Fibroblast of skin of left biceps (primary cell): Measurements from ENCODE around the gene XRCC2.

Experiments used
- DNase-seq, 2 experiments: peaks; one replicate each; pipeline ENCODE4 v3.0.0-alpha.2; 2013; ENCODE audit warnings: low read depth in 2 of 2

The XRCC2 gene

DNA sequence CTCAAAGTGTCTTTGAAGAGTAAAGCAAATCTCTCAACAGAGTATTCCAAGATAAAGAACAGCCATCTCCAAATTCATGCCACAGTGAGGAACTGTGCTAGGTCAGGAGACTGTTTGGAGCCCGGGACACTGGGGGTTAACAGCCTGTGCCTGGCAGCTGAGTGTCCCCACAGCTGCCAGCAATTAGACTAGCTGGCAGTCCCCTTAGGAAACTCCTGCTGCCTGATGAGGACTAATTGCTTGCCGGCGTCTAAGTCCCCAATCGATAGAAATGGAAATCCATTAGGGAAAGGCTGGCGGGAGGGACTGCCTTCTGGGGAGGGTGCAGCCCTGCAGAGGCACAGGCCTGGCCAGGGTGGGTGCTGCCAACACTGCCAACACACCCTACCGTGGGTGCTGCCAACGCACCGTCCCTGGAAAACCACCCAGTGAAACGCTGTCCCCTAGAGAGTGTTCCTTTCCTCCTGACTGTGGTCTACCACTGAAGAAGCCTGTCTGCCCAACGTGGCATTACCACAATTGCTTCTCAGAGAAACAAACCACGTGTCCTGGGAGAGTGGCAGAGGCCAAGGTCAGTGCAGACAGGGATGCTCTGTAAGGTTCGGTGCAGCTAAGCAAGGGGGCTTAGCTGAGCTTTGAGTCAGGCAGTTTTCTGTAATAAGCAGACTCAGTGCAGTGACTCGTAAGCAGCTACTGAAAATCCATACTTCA lies 60.8 kb downstream of the XRCC2 start:
- no peak for DNase-seq

DNA sequence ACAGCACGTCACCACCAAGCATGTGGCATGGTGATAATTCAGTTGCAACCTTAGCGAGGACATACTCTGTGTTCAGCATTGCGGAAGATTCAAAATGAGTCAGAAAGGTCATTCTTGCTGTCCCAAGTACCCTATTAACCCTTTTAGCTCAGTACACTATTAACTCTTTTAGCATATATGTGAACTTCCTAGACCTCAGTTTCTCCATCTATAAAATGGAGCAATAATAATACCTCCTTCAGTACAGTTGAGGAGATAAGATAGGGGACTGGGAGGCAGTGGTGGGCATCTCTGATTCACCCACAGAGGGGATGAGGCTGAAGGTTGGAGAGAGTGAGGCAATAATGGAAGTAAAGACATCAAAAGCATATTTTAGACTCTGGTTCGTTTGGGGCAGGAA lies 67.3 kb downstream of the XRCC2 start:
- DNase-seq: no peak

DNA sequence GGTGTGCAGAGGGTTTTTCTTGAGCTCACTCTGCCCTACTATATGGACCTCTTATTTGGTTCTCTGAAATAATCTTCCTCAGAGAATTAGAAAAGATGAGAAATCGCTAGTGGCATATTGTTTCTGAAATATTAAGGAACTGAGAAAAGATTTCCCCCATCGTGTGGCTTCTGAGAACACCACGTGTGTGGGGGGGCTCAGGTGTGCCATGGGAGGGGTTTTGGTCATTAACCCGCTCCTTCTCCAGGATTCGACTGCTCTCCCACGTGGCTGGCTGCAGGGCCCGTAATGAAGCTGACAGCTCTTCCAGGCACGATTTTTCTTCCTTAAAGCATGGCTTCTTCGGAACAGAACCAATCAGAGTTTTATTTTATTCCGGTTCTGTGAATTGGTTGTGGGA lies 67.7 kb downstream of the XRCC2 start:
- DNase-seq: no peak

DNA sequence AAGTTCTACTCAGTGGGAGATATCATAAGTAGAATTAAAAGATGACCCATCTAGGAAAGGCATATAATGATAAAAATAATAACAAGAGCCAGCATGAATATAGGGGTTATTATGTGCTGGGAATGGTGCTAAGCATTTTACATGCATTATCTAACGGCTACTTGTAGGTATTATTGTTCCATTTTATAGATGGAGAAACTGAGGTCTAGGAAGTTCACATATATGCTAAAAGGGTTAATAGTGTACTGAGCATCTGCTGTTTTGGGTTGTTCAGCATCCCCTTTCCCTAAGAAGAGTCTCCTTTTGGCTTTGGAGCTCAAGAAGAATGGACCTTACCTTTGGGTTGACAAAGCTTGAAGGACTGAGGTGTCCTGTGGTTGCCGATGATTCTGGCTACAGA lies 68.9 kb downstream of the XRCC2 start:
- DNase-seq: no peak

DNA sequence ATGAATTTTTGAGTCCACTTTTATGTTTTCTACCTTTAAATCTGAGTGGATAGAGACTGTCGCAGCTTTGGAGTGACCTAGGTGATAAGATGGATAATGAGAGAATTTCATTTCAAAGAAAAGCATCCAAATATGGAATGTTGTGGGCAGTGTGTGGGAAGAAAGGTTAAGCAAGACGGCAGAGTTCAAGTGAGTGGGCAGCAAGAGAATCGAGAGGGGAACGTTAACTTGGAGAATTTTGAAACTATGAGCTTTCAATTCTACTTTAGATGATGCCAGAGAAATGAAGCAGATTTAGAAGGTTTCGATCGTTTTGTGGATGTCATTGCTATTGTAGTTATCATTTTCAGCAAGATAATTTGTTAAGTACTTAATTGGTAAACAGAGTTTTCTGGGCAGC lies 73.0 kb downstream of the XRCC2 start:
- no peak for DNase-seq

DNA sequence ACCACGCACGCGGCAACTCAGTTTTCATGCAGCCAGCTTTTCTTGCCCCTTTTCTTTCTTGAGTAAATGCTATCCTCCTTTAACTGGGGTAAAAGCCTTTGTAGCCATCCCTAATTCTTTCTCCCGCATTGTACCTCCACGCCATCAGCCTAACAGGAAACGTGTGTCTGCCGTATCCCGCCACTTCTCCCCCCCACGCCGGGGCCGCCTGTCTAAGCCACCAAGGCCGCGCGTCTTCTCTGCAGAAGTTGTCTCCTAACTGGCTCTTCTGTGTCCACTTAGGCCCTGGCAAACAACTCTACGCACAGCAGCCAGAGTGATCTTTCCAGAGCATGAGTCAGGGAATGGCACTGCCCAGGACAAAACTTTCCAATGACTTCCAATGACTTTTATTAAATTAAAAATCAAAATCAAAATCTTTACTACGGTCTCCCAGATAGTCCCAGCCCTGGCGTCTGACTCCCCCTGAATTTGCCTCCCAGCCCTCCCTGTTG lies 74.6 kb downstream of the XRCC2 start:
- no peak for DNase-seq

DNA sequence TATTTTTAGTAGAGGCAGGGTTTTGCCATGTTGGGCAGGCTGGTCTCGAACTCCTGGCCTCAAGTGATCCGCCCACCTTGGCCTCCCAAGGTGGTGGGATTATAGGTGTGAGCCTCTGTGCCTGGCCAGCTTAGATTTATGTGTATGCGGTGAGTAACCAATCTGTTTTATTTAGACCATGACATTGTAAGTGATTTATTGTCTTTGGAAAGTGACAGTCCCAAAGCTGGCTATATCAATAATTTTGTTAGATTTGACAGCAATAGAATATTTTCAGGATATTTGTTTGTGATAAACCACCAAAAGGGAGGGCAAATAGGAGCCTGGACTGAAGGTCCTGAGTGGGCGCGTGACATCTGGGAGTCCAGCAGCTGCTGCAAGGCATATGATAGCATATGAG lies 75.7 kb downstream of the XRCC2 start:
- no peak for DNase-seq

DNA sequence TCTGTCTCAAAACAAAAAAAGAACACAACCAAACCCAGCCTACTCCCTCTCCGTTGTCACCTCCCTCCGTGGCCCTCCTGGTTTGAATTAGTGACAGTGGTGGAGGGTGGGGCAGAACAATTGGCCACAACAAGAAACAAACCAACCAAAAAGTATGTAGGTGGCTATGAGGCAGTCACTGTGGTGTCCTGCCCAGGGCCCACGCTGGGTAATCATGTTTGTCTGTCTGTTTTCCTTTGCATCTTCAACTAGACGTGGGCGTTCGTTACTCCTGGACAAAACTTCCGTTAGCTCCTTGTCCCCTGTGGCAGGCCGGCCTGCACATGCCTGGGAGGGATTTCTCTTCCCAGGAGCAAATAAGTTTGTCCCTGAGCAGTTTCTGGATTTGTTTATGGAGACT lies 78.4 kb downstream of the XRCC2 start:
- no peak for DNase-seq

DNA sequence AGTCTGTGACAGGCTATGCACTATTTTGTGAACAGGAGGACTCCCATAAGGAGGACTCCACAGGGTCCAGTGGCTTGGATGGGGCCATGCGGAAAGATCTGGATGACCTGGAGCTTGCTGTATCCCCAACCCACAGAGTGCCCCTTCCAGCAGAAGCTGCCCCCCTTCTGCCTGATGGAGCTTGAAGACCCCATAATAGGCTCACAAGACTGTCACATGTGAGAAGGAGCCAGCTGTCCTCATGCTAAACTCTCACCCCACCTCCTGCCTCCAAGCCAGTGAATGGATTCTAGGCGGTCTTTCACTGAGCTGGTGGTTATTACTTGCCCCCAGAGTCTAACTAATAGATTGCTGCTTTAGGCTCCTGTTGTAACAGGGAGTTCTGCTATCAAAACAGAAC lies 79.1 kb downstream of the XRCC2 start:
- no peak for DNase-seq
